ENCODE results near the gene ULK2.

- TF ChIP-seq POLR2AphosphoS5 (IDR thresholded peaks at IDR 0.05; ENCODE audit: low read length): no peak
- TF ChIP-seq PRDM15 (CRISPR knock-in tag; IDR thresholded peaks at IDR 0.05): no peak
- TF ChIP-seq GABPA (IDR thresholded peaks at IDR 0.05; ENCODE audit: low read depth): no peak
- no peak for TF ChIP-seq CTCF (IDR thresholded peaks at IDR 0.05 in 2 of 3, conservative IDR thresholded peaks at IDR 0.05 in 1 of 3; ENCODE audit: control insufficient read depth in 2 of 3, extremely low read depth in 1 of 3, insufficient read depth in 1 of 3, low read depth in 3 of 3, low read length in 3 of 3)
- TF ChIP-seq STAT3 (IDR thresholded peaks at IDR 0.05; ENCODE audit: low read depth, low read length): no peak
- no peak for TF ChIP-seq POLR2A (IDR thresholded peaks at IDR 0.05; ENCODE audit: low read depth, low read length)
- TF ChIP-seq MXI1 (IDR thresholded peaks at IDR 0.05; ENCODE audit: low read depth, low read length): no peak
Measured at GRCh38 chr17:19737305-19738072, 130.2 kb downstream of the ULK2 start.
